ENCODE measurements around the gene ZNF573.

GRCh38 chr19:37803249-37803840 lies 24.0 kb upstream of the ZNF573 start:
- TF ChIP-seq POLR2A (IDR thresholded peaks at IDR 0.05; ENCODE audit: low read depth): no peak
- TF ChIP-seq CTCF (IDR thresholded peaks at IDR 0.05): no peak
- no peak for TF ChIP-seq POLR2AphosphoS5 (IDR thresholded peaks at IDR 0.05)
